Immature natural killer cell (primary cell): ENCODE data around the gene TSEN34. TPM values are rescaled to one million over a fixed set of nuclear protein-coding genes. Genes with fewer than 3 reads are reported as not detected.
"Not testable (repeated sequence)": the region's sequence is repeated elsewhere in the genome, so short reads cannot be mapped to it uniquely, and the experiment has no call there.

Source experiments
- DNase-seq, 3 donors: peaks; one replicate each; pipeline ENCODE4 v3.0.0; 2022; ENCODE audit warnings: mixed read lengths in 1 of 3
- H3K27ac Mint-ChIP-seq, 6 donors: one replicate each; pipeline ENCODE4 v1.8.0; 2020; ENCODE audit warnings: mixed read lengths in 6 of 6, mild to moderate bottlenecking in 5 of 6, inconsistent platforms in 4 of 6, moderate library complexity in 3 of 6
- H3K27me3 Mint-ChIP-seq, 3 donors: one replicate each; pipeline ENCODE4 v1.8.0; 2020 to 2021; ENCODE audit warnings: low read depth in 3 of 3, mild to moderate bottlenecking in 3 of 3, mixed read lengths in 3 of 3, moderate library complexity in 3 of 3, inconsistent platforms in 1 of 3
- H3K36me3 Mint-ChIP-seq, 3 donors: one replicate each; pipeline ENCODE4 v1.8.0; 2020; ENCODE audit warnings: mixed read lengths in 3 of 3, inconsistent platforms in 2 of 3, mild to moderate bottlenecking in 2 of 3
- H3K4me1 Mint-ChIP-seq, 2 donors: one replicate each; pipeline ENCODE4 v1.8.0; 2020; ENCODE audit warnings: inconsistent platforms in 2 of 2, mild to moderate bottlenecking in 2 of 2, mixed read lengths in 2 of 2, moderate library complexity in 1 of 2
- H3K4me3 Mint-ChIP-seq, 5 donors: one replicate each; pipeline ENCODE4 v1.8.0; 2020; ENCODE audit warnings: mild to moderate bottlenecking in 5 of 5, mixed read lengths in 5 of 5, inconsistent platforms in 3 of 5, moderate library complexity in 3 of 5
- H3K9me3 Mint-ChIP-seq, 6 donors: one replicate each; pipeline ENCODE4 v1.8.0; 2020; ENCODE audit warnings: mild to moderate bottlenecking in 6 of 6, mixed read lengths in 6 of 6, inconsistent platforms in 4 of 6, moderate library complexity in 3 of 6
- polyA plus RNA-seq, 3 donors: library from polyadenylated mRNA; unstranded; fragments of 300-500 nt; fragmentation: Illumina TruSeq; gene quantifications; one replicate each; pipeline ENCODE4 v1.2.3, GENCODE V29; 2021

The TSEN34 gene
- polyA plus RNA-seq, 3 donors from 2014 or later = 26.6 to 36.4 (median 34.0) TPM

- peak overlapping the region; percentile 67 to 87 (median 83) for H3K4me3 Mint-ChIP-seq
- H3K4me1 Mint-ChIP-seq = peaks cover 45 to 51% of the 10 kb centered on the region in 2 donors
- H3K27me3 Mint-ChIP-seq = peaks cover 3 to 38% (median 9%) of the 10 kb centered on the region in 3 donors
- peaks cover 0 to 1% (median 0%) of the 10 kb centered on the region in 6 donors for H3K9me3 Mint-ChIP-seq
- peak; percentile 32 to 37 (median 36) for DNase-seq
- H3K27ac Mint-ChIP-seq = peak overlapping the region; percentile 94 to 99 (median 97)
- H3K36me3 Mint-ChIP-seq = peaks cover 11 to 34% (median 19%) of the 10 kb centered on the region in 3 donors
These were observed 18.8 kb downstream of the TSEN34 start for GRCh38 chr19:54209811-54210494.

- H3K4me1 Mint-ChIP-seq = peaks cover 42 to 43% of the 10 kb centered on the region in 2 donors
- H3K4me3 Mint-ChIP-seq = peak overlapping the region; percentile 67 to 87 (median 83)
- peaks cover 11 to 28% (median 13%) of the 10 kb centered on the region in 3 donors for H3K36me3 Mint-ChIP-seq
- DNase-seq = no peak
- peaks cover 3 to 38% (median 7%) of the 10 kb centered on the region in 3 donors for H3K27me3 Mint-ChIP-seq
- peaks cover 0 to 1% (median 0%) of the 10 kb centered on the region in 6 donors for H3K9me3 Mint-ChIP-seq
- peak overlapping the region; percentile 94 to 99 (median 98) for H3K27ac Mint-ChIP-seq
These were observed 20.1 kb downstream of the TSEN34 start for GRCh38 chr19:54211235-54211634.

GRCh38 chr19:54214217-54214616 is 23.1 kb downstream of the TSEN34 start:
- not testable (repeated sequence) for H3K36me3 Mint-ChIP-seq, H3K4me3 Mint-ChIP-seq, H3K9me3 Mint-ChIP-seq, DNase-seq
- Mint-ChIP-seq H3K4me1 (peaks cover 23 to 29% of the 10 kb centered on the region in 2 donors), H3K27me3 (peaks cover 2 to 21% (median 3%) of the 10 kb centered on the region in 3 donors), H3K27ac (peak overlapping the region in 2 of 6 donors; percentile 54 to 61)

GRCh38 chr19:54214734-54215133 is 23.6 kb downstream of the TSEN34 start:
- not testable (repeated sequence) for H3K9me3 Mint-ChIP-seq
- peaks cover 2 to 17% (median 3%) of the 10 kb centered on the region in 3 donors for H3K27me3 Mint-ChIP-seq

GRCh38 chr19:54216869-54217268 is 25.8 kb downstream of the TSEN34 start:
- Mint-ChIP-seq H3K27me3 (peaks cover 0 to 1% (median 0%) of the 10 kb centered on the region in 3 donors), H3K4me1 (peaks cover 0 to 5% of the 10 kb centered on the region in 2 donors), H3K36me3 (peaks cover 0 to 5% (median 0%) of the 10 kb centered on the region in 3 donors), H3K27ac (no peak overlapping the region), H3K4me3 (no peak overlapping the region), H3K9me3 (no peaks in the 10 kb centered on the region)
- no peak for DNase-seq

More at GRCh38 chr19:54214734-54215133, 23.6 kb downstream of the TSEN34 start:
- not testable (repeated sequence) for H3K36me3 Mint-ChIP-seq, DNase-seq, H3K4me3 Mint-ChIP-seq, H3K27ac Mint-ChIP-seq
- peaks cover 18 to 24% of the 10 kb centered on the region in 2 donors for H3K4me1 Mint-ChIP-seq

- H3K27me3 Mint-ChIP-seq, H3K9me3 Mint-ChIP-seq, H3K36me3 Mint-ChIP-seq, H3K4me3 Mint-ChIP-seq, DNase-seq, H3K4me1 Mint-ChIP-seq: not testable (repeated sequence)
- peak overlapping the region in 1 of 6 donors; percentile 39 for H3K27ac Mint-ChIP-seq
These were observed 26.6 kb downstream of the TSEN34 start for GRCh38 chr19:54217517-54218247.

GRCh38 chr19:54218259-54218658 is 27.2 kb downstream of the TSEN34 start:
- H3K4me3 Mint-ChIP-seq = no peak overlapping the region
- H3K9me3 Mint-ChIP-seq = no peaks in the 10 kb centered on the region
- H3K36me3 Mint-ChIP-seq = peaks cover 0 to 5% (median 0%) of the 10 kb centered on the region in 3 donors
- no peak overlapping the region for H3K27ac Mint-ChIP-seq
- no peak for DNase-seq
- peaks cover 1 to 2% (median 2%) of the 10 kb centered on the region in 3 donors for H3K27me3 Mint-ChIP-seq
- no peaks in the 10 kb centered on the region for H3K4me1 Mint-ChIP-seq

GRCh38 chr19:54218960-54219661 is 28.0 kb downstream of the TSEN34 start:
- DNase-seq = no peak
- Mint-ChIP-seq H3K4me1 (no peaks in the 10 kb centered on the region), H3K9me3 (no peaks in the 10 kb centered on the region), H3K36me3 (peaks cover 0 to 5% (median 0%) of the 10 kb centered on the region in 3 donors), H3K4me3 (no peak overlapping the region), H3K27me3 (peaks cover 2 to 3% (median 3%) of the 10 kb centered on the region in 3 donors), H3K27ac (no peak overlapping the region)

GRCh38 chr19:54219702-54220101 is 28.6 kb downstream of the TSEN34 start:
- not testable (repeated sequence) for H3K36me3 Mint-ChIP-seq

GRCh38 chr19:54221947-54222346 is 30.8 kb downstream of the TSEN34 start:
- DNase-seq, H3K4me3 Mint-ChIP-seq, H3K36me3 Mint-ChIP-seq, H3K27me3 Mint-ChIP-seq, H3K4me1 Mint-ChIP-seq, H3K9me3 Mint-ChIP-seq, H3K27ac Mint-ChIP-seq: not testable (repeated sequence)

More at GRCh38 chr19:54219702-54220101, 28.6 kb downstream of the TSEN34 start:
- H3K27ac Mint-ChIP-seq, H3K4me1 Mint-ChIP-seq, H3K4me3 Mint-ChIP-seq, DNase-seq, H3K27me3 Mint-ChIP-seq, H3K9me3 Mint-ChIP-seq: not testable (repeated sequence)

- not testable (repeated sequence) for H3K36me3 Mint-ChIP-seq, H3K9me3 Mint-ChIP-seq, DNase-seq, H3K4me1 Mint-ChIP-seq, H3K4me3 Mint-ChIP-seq, H3K27me3 Mint-ChIP-seq
- peak within 1 kb of the TSS in 1 of 6 donors; percentile 85 for H3K27ac Mint-ChIP-seq
These were observed 31.6 kb downstream of the TSEN34 start, which contains the start of gene LILRB3 for GRCh38 chr19:54222474-54223276. Gene LILRB3 (minus strand): TSS chr19:54223007. CDS start chr19:54222976, 31 bp downstream.

- H3K27ac Mint-ChIP-seq = peak overlapping the region in 1 of 6 donors; percentile 85
- H3K4me3 Mint-ChIP-seq, H3K27me3 Mint-ChIP-seq, H3K9me3 Mint-ChIP-seq, H3K4me1 Mint-ChIP-seq, DNase-seq, H3K36me3 Mint-ChIP-seq: not testable (repeated sequence)
These were observed 32.3 kb downstream of the TSEN34 start for GRCh38 chr19:54223277-54223936.

GRCh38 chr19:54223937-54224281 is 32.8 kb downstream of the TSEN34 start:
- not testable (repeated sequence) for H3K36me3 Mint-ChIP-seq, H3K27me3 Mint-ChIP-seq, DNase-seq, H3K4me3 Mint-ChIP-seq, H3K4me1 Mint-ChIP-seq, H3K9me3 Mint-ChIP-seq, H3K27ac Mint-ChIP-seq
